Endodermal cell (in vitro differentiated cells): ENCODE data around the gene NR6A1. TPM values are rescaled to one million over a fixed set of nuclear protein-coding genes. Genes with fewer than 3 reads are reported as not detected.

Experiments used
- DNase-seq: peaks from one replicate; pipeline ENCODE4 v3.0.0-alpha.2; 2017
- H3K27ac ChIP-seq: 2 replicates; pipeline ENCODE4 v1.5.1; 2013; ENCODE audit warnings: mild to moderate bottlenecking, low read depth, low read length, moderate library complexity
- H3K27me3 ChIP-seq: 2 replicates; pipeline ENCODE4 v1.6.1; 2013; ENCODE audit warnings: mild to moderate bottlenecking, low read length, moderate library complexity; ENCODE audit not compliant: insufficient read depth, control insufficient read depth, poor library complexity, severe bottlenecking
- H3K36me3 ChIP-seq: 2 replicates; pipeline ENCODE4 v1.7.0; 2013; ENCODE audit warnings: mild to moderate bottlenecking, low read length, moderate library complexity; ENCODE audit not compliant: control insufficient read depth, insufficient read depth
- H3K4me1 ChIP-seq: one replicate; pipeline ENCODE4 v1.7.0; 2013; ENCODE audit warnings: low read length; ENCODE audit not compliant: control insufficient read depth, insufficient read depth
- H3K4me3 ChIP-seq: 2 replicates; pipeline ENCODE4 v1.5.1; 2013; ENCODE audit warnings: mild to moderate bottlenecking, low read length, moderate library complexity
- H3K9ac ChIP-seq: 2 replicates; pipeline ENCODE4 v1.6.1; 2013; ENCODE audit warnings: mild to moderate bottlenecking, low read length, moderate library complexity; ENCODE audit not compliant: poor library complexity, severe bottlenecking; ENCODE audit errors: extremely low read depth
- H3K9me3 ChIP-seq: 2 replicates; pipeline ENCODE4 v1.6.1; 2013; ENCODE audit warnings: mild to moderate bottlenecking, low read length, moderate library complexity; ENCODE audit not compliant: control insufficient read depth
- H3K27ac Mint-ChIP-seq: 2 replicates; pipeline ENCODE4 v1.8.0; 2020; ENCODE audit warnings: mixed read lengths
- H3K27me3 Mint-ChIP-seq: 2 replicates; pipeline ENCODE4 v1.8.0; 2021; ENCODE audit warnings: mild to moderate bottlenecking, mixed read lengths; ENCODE audit not compliant: insufficient read depth
- H3K36me3 Mint-ChIP-seq: 2 replicates; pipeline ENCODE4 v1.8.0; 2020; ENCODE audit warnings: low read depth, mixed read lengths
- H3K4me1 Mint-ChIP-seq: 2 replicates; pipeline ENCODE4 v1.8.0; 2020; ENCODE audit warnings: mixed read lengths
- H3K4me3 Mint-ChIP-seq: 2 replicates; pipeline ENCODE4 v1.8.0; 2020; ENCODE audit warnings: mild to moderate bottlenecking, moderate library complexity, mixed read lengths
- H3K9me3 Mint-ChIP-seq: 2 replicates; pipeline ENCODE4 v1.8.0; 2020; ENCODE audit warnings: mild to moderate bottlenecking, mixed read lengths
- WGBS, 2 experiments: methylation state at CpG; one replicate each; pipeline versions ENCODE4 v1.1.5 to v1.1.7; 2013; ENCODE audit warnings: missing lambda C conversion rate in 2 of 2, mixed read lengths in 1 of 2; ENCODE audit not compliant: insufficient coverage in 1 of 2, insufficient read length in 1 of 2; 5-methylcytosine and 5-hydroxymethylcytosine counted together
- total RNA-seq, 2 donors: library from RNA; stranded (reverse); fragmentation: NEBNext Ultra II Directional in 1 of 2; extraction: Animal tissue kit (Norgen Biotek cat#: 25700) in 1 of 2; gene quantifications; 2 replicates in 1 of 2; 3 replicates in 1 of 2; pipeline ENCODE4 v1.2.1, GENCODE V29; 2021
- TF ChIP-seq, protein P1 (sequence below): fragments of 200-600 bp; sonication (generic); conservative IDR thresholded peaks from 2 replicates; pipeline ENCODE4 v1.5.0; 2021; ENCODE audit warnings: antibody characterized with exemption, mild to moderate bottlenecking

Gene NR6A1
- total RNA-seq, 2 donors from 2014 or later: 168 to 206 TPM

DNA sequence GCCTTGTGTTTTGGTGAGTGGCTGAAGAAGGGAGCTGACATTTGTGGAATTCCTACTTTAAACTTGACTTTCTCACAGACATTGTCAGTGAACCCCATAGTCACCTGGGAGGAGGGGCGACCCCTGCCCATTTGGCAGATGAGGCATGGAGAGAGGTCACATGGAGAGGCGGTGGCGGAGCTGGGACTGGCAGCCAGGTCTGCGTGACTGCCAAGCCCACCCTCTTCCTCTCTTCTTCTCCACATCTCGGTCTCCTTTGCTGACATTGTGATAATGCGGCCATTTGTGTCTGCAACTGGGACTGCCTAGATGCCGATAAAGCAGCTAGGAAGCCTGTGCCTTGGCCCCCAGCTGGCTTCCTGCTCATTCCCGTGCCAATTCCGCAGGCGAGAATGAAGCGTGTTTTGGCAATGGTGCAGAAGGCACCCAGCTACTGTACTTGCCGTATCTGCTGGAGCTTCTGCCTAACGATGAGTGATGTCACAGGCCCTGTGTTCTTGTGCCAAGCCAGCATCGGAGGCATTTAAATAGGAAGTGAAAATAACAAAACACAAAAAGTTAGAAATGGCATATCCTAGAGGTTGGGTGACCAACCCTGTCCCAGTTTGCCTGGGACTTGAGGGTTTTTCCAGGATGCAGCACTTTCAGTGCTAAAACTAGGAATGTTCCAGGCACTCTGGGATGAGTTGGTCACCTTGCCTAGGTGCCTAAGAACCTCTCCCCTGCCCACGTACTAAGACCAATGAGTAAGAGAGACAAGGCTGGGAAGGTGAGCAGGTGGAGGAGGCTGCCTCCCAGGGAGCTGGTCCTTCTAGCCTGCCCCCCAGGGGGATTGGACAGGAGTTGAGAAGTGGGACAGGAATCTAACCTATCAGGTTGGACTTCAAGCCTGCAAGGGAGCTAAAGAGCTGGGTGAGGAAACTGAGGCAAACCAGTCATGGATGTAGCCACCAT lies 29.5 kb upstream of the NR6A1 start:
- no peak overlapping the region for H3K27ac Mint-ChIP-seq
- H3K9me3 ChIP-seq: no peaks in the 10 kb centered on the region
- H3K9me3 Mint-ChIP-seq: no peaks in the 10 kb centered on the region
- DNase-seq: no peak
- no peak overlapping the region for H3K4me3 Mint-ChIP-seq
- WGBS, 2 experiments: 76 to 81% methylated on average over 12 to 15 of the region's 15 CpGs
- H3K4me1 ChIP-seq: no peaks in the 10 kb centered on the region
- TF ChIP-seq, protein P1, sequence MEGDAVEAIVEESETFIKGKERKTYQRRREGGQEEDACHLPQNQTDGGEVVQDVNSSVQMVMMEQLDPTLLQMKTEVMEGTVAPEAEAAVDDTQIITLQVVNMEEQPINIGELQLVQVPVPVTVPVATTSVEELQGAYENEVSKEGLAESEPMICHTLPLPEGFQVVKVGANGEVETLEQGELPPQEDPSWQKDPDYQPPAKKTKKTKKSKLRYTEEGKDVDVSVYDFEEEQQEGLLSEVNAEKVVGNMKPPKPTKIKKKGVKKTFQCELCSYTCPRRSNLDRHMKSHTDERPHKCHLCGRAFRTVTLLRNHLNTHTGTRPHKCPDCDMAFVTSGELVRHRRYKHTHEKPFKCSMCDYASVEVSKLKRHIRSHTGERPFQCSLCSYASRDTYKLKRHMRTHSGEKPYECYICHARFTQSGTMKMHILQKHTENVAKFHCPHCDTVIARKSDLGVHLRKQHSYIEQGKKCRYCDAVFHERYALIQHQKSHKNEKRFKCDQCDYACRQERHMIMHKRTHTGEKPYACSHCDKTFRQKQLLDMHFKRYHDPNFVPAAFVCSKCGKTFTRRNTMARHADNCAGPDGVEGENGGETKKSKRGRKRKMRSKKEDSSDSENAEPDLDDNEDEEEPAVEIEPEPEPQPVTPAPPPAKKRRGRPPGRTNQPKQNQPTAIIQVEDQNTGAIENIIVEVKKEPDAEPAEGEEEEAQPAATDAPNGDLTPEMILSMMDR: no peak
- no peaks in the 10 kb centered on the region for H3K4me1 Mint-ChIP-seq
- no peak overlapping the region for H3K27ac ChIP-seq
- peaks cover 9% of the 10 kb centered on the region for H3K36me3 Mint-ChIP-seq
- no peak overlapping the region for H3K9ac ChIP-seq
- no peak overlapping the region for H3K4me3 ChIP-seq
- no peaks in the 10 kb centered on the region for H3K36me3 ChIP-seq
- no peaks in the 10 kb centered on the region for H3K27me3 Mint-ChIP-seq
- no peaks in the 10 kb centered on the region for H3K27me3 ChIP-seq

DNA sequence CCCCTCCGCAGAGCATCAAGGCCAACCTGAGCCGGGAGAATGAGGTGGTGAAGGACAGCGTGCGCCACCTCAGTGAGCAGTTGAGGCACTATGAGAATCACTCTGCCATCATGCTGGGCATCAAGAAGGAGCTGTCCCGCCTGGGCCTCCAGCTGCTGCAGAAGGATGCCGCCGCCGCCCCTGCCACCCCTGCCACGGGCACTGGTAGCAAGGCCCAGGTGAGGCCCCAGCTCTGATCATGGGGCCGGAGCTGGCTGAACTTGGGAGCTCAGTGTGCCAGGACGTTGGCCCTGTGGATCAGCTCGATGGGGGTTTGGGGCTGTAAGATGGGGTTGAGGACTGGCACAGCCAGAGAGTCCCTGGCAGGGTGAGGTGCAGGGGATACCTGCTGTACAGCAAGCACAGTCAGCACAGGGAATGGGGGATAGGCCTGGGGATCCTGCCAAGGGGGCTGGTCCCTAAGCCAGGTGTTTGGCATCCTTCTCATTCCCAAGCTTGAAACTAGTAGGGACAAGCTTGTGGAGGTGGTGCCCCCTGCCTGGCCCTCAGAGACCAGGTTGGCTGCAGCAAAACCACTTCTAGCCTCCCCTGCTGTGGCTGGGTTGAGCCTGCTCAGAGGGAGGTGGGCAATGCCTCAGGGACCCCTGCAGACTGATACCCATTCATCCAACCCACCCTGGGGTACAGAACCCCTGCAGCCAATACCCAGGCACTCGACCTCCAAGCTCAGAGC lies 28.3 kb upstream of the NR6A1 start:
- Histone ChIP-seq H3K36me3 (no peaks in the 10 kb centered on the region), H3K27me3 (no peaks in the 10 kb centered on the region), H3K4me3 (no peak overlapping the region), H3K9me3 (no peaks in the 10 kb centered on the region), H3K9ac (no peak overlapping the region), H3K27ac (no peak overlapping the region), H3K4me1 (no peaks in the 10 kb centered on the region)
- WGBS, 2 experiments: 71 to 84% methylated on average over 7 to 13 of the region's 13 CpGs
- H3K4me3 Mint-ChIP-seq: no peak overlapping the region
- no peaks in the 10 kb centered on the region for H3K27me3 Mint-ChIP-seq
- H3K27ac Mint-ChIP-seq: no peak overlapping the region
- H3K4me1 Mint-ChIP-seq: no peaks in the 10 kb centered on the region
- DNase-seq: no peak
- H3K9me3 Mint-ChIP-seq: no peaks in the 10 kb centered on the region
- H3K36me3 Mint-ChIP-seq: peaks cover 2% of the 10 kb centered on the region
- TF ChIP-seq, protein P1: peak; percentile 30

DNA sequence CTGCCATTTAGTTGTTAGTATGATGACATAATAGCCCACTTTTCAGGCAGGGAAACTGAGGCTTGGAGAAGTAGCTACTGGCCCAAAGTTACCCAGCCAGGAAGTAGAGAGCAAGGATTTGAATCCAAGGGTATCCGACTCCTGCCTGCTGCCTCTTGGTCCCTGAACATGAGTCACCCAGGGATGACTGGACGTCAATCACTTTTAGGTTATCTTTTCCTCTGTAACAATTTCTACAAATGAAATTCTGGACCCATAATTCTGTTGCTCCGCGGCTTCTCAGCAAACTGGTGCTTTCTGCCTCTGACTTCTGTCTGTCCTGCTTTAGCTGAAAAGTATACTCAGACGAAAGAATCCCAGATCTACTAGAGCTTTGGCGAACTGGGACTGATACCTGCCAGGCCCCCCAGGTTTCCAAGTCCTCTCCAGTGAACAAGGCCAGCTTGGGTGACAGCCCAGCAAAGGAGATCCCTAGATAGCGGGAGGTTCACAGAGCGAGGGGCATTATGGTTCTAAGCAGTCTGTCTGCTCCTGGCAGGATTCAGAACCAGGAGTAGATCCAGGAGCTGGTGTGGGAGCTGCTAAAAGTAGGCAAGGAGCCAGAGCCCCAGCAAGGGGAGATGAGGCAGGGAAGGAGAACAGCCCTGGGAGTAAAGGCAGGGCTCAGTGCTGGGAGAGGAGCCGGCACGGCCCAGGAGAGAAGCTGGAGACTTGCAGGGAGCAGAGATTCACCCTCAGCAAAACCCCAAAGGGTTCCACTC lies 26.4 kb upstream of the NR6A1 start:
- no peak overlapping the region for H3K27ac Mint-ChIP-seq
- no peaks in the 10 kb centered on the region for H3K9me3 Mint-ChIP-seq
- peaks cover 7% of the 10 kb centered on the region for H3K4me1 Mint-ChIP-seq

More for the DNA sequence above, 26.4 kb upstream of the NR6A1 start:
- H3K27me3 ChIP-seq: no peaks in the 10 kb centered on the region
- no peak overlapping the region for H3K4me3 ChIP-seq
- Mint-ChIP-seq H3K27me3 (no peaks in the 10 kb centered on the region), H3K4me3 (no peak overlapping the region), H3K36me3 (peaks cover 2% of the 10 kb centered on the region)
- no peaks in the 10 kb centered on the region for H3K4me1 ChIP-seq
- no peaks in the 10 kb centered on the region for H3K36me3 ChIP-seq
- 93 to 100% methylated on average over 8 to 10 of the region's 10 CpGs for WGBS, 2 experiments
- no peak overlapping the region for H3K27ac ChIP-seq
- TF ChIP-seq, protein P1: no peak
- H3K9me3 ChIP-seq: no peaks in the 10 kb centered on the region
- no peak for DNase-seq
- no peak overlapping the region for H3K9ac ChIP-seq
